Astrocyte (in vitro differentiated cells and primary cell): ENCODE measurements around the gene DSC3.

Experiments
- CTCF ChIP-seq: IDR thresholded peaks from 2 replicates; pipeline ENCODE4 v1.5.1; 2011; ENCODE audit warnings: low read depth, mild to moderate bottlenecking, inconsistent platforms, low read length, moderate library complexity; ENCODE audit not compliant: insufficient read depth
- EZH2 ChIP-seq: IDR thresholded peaks from 2 replicates; pipeline ENCODE4 v1.6.1; 2012; ENCODE audit warnings: mild to moderate bottlenecking, low read length, inconsistent platforms; ENCODE audit not compliant: insufficient read depth

- TF ChIP-seq EZH2 (no peak), CTCF (no peak)
These were observed 3.1 kb downstream of the DSC3 start for GRCh38 chr18:31039426-31039825.
